H9 (cell line): ENCODE data around the gene LARGE1. TPM values are rescaled to one million over a fixed set of nuclear protein-coding genes. Genes with fewer than 3 reads are reported as not detected.

Experiments used
- DNase-seq: peaks from one replicate; pipeline ENCODE4 v3.0.0-alpha.2; 2017
- H2AFZ ChIP-seq: one replicate; pipeline ENCODE4 v1.6.1; 2013; ENCODE audit warnings: mild to moderate bottlenecking, low read length, control low read depth, moderate library complexity
- H2AK5ac ChIP-seq: 2 replicates; pipeline ENCODE4 v1.6.1; 2013; ENCODE audit warnings: low read length, control low read depth, mixed read lengths; ENCODE audit not compliant: insufficient read length
- H2BK120ac ChIP-seq: one replicate; pipeline ENCODE4 v1.6.1; 2013; ENCODE audit warnings: low read depth, mild to moderate bottlenecking, low read length, control low read depth, inconsistent platforms; ENCODE audit not compliant: poor library complexity, severe bottlenecking
- H2BK12ac ChIP-seq: 2 replicates; pipeline ENCODE4 v1.6.1; 2013; ENCODE audit warnings: low read length, control low read depth, mixed read lengths, low read depth; ENCODE audit not compliant: insufficient read length
- H2BK15ac ChIP-seq: 2 replicates; pipeline ENCODE4 v1.6.1; 2013; ENCODE audit warnings: low read depth, low read length, control low read depth
- H2BK20ac ChIP-seq: one replicate; pipeline ENCODE4 v1.6.1; 2013; ENCODE audit warnings: low read depth, mild to moderate bottlenecking, low read length, control low read depth, inconsistent platforms; ENCODE audit not compliant: poor library complexity, severe bottlenecking
- H2BK5ac ChIP-seq: 2 replicates; pipeline ENCODE4 v1.6.1; 2013; ENCODE audit warnings: low read length, control low read depth, mixed read lengths; ENCODE audit not compliant: insufficient read length
- H3K14ac ChIP-seq: 2 replicates; pipeline ENCODE4 v1.6.1; 2013; ENCODE audit warnings: low read length, control low read depth; ENCODE audit not compliant: insufficient read depth
- H3K18ac ChIP-seq: 2 replicates; pipeline ENCODE4 v1.6.1; 2013; ENCODE audit warnings: low read depth, mild to moderate bottlenecking, mixed read lengths, low read length, control low read depth; ENCODE audit not compliant: insufficient read length
- H3K23ac ChIP-seq: 2 replicates; pipeline ENCODE4 v1.6.1; 2013; ENCODE audit warnings: low read length, control low read depth, mixed read lengths, low read depth; ENCODE audit not compliant: insufficient read length
- H3K23me2 ChIP-seq: 2 replicates; pipeline ENCODE4 v1.6.1; 2013; ENCODE audit warnings: low read depth, mild to moderate bottlenecking, mixed read lengths, low read length, control low read depth; ENCODE audit not compliant: insufficient read length, poor library complexity, severe bottlenecking
- H3K27ac ChIP-seq: 2 replicates; pipeline ENCODE4 v1.5.1; 2013; ENCODE audit warnings: low read length, control low read depth, mixed read lengths, low read depth; ENCODE audit not compliant: insufficient read length
- H3K27me3 ChIP-seq: 2 replicates; pipeline ENCODE4 v1.6.1; 2013; ENCODE audit warnings: low read length, control low read depth, inconsistent platforms; ENCODE audit not compliant: insufficient read depth
- H3K4ac ChIP-seq: 2 replicates; pipeline ENCODE4 v1.6.1; 2013; ENCODE audit warnings: low read depth, mild to moderate bottlenecking, control low read depth, inconsistent platforms, low read length, moderate library complexity
- H3K4me1 ChIP-seq: 2 replicates; pipeline ENCODE4 v1.6.1; 2013; ENCODE audit warnings: low read length, control low read depth, inconsistent platforms; ENCODE audit not compliant: insufficient read depth
- H3K4me2 ChIP-seq: 2 replicates; pipeline ENCODE4 v1.6.1; 2013; ENCODE audit warnings: low read length, control low read depth, mixed read lengths; ENCODE audit not compliant: insufficient read length, insufficient read depth
- H3K56ac ChIP-seq: 2 replicates; pipeline ENCODE4 v1.6.1; 2013; ENCODE audit warnings: low read depth, mild to moderate bottlenecking, mixed read lengths, low read length, control low read depth; ENCODE audit not compliant: insufficient read length
- H3K79me1 ChIP-seq: 2 replicates; pipeline ENCODE4 v1.6.1; 2013; ENCODE audit warnings: low read depth, mild to moderate bottlenecking, moderate library complexity, low read length, control low read depth, inconsistent platforms; ENCODE audit not compliant: insufficient read depth, poor library complexity, severe bottlenecking
- H3K79me2 ChIP-seq: 2 replicates; pipeline ENCODE4 v1.6.1; 2013; ENCODE audit warnings: low read length, control low read depth, inconsistent platforms; ENCODE audit not compliant: insufficient read depth
- H3K9ac ChIP-seq: 2 replicates; pipeline ENCODE4 v1.6.1; 2013; ENCODE audit warnings: low read length, control low read depth, mixed read lengths; ENCODE audit not compliant: insufficient read length; ENCODE audit errors: extremely low read depth
- H3K9me3 ChIP-seq: one replicate; pipeline ENCODE4 v1.6.1; 2013; ENCODE audit warnings: low read depth, low read length, inconsistent platforms; ENCODE audit not compliant: control insufficient read depth
- H3T11ph ChIP-seq: one replicate; pipeline ENCODE4 v1.6.1; 2013; ENCODE audit warnings: mild to moderate bottlenecking, low read length, control low read depth, inconsistent platforms
- H4K20me1 ChIP-seq: one replicate; pipeline ENCODE4 v1.6.1; 2013; ENCODE audit not compliant: control insufficient read depth, insufficient read length, insufficient read depth
- H4K5ac ChIP-seq: 2 replicates; pipeline ENCODE4 v1.6.1; 2013; ENCODE audit warnings: low read depth, mild to moderate bottlenecking, mixed read lengths, low read length, control low read depth; ENCODE audit not compliant: insufficient read length
- H4K8ac ChIP-seq: replicated peaks from 2 replicates; pipeline ENCODE4 v1.6.1; 2013; ENCODE audit warnings: low read length, control low read depth, mixed read lengths, low read depth; ENCODE audit not compliant: insufficient read length
- H4K91ac ChIP-seq: 2 replicates; pipeline ENCODE4 v1.6.1; 2013; ENCODE audit warnings: low read depth, mild to moderate bottlenecking, moderate library complexity, mixed read lengths, low read length, control low read depth; ENCODE audit not compliant: insufficient read length
- H3K27ac Mint-ChIP-seq, 3 experiments: 2 replicates in 2 of 3; 3 replicates in 1 of 3; pipeline ENCODE4 v1.8.0; 2020 to 2021; ENCODE audit warnings: mixed read lengths in 3 of 3, mild to moderate bottlenecking in 1 of 3, moderate library complexity in 1 of 3
- H3K27me3 Mint-ChIP-seq: 2 replicates; pipeline ENCODE4 v1.8.0; 2021; ENCODE audit warnings: low read depth, mild to moderate bottlenecking, moderate library complexity, mixed read lengths
- H3K36me3 Mint-ChIP-seq, 3 experiments: 2 replicates in 2 of 3; 3 replicates in 1 of 3; pipeline ENCODE4 v1.8.0; 2020 to 2021; ENCODE audit warnings: low read depth in 3 of 3, mixed read lengths in 3 of 3; ENCODE audit not compliant: insufficient read depth in 1 of 3
- H3K4me1 Mint-ChIP-seq, 2 experiments: 2 replicates each; pipeline ENCODE4 v1.8.0; 2020; ENCODE audit warnings: mixed read lengths in 2 of 2
- H3K4me3 Mint-ChIP-seq, 2 experiments: 2 replicates in 1 of 2; 3 replicates in 1 of 2; pipeline ENCODE4 v1.8.0; 2020 to 2021; ENCODE audit warnings: mild to moderate bottlenecking in 2 of 2, mixed read lengths in 2 of 2, moderate library complexity in 1 of 2
- H3K9me3 Mint-ChIP-seq, 2 experiments: 2 replicates in 1 of 2; 3 replicates in 1 of 2; pipeline ENCODE4 v1.8.0; 2020; ENCODE audit warnings: mild to moderate bottlenecking in 2 of 2, mixed read lengths in 2 of 2, moderate library complexity in 1 of 2
- CTCF ChIP-seq: fragments of 200-600 bp; sonication (generic); conservative IDR thresholded peaks from 3 replicates; pipeline ENCODE4 v1.8.0; 2021; ENCODE audit warnings: antibody characterized with exemption, mild to moderate bottlenecking
- WGBS: extraction: QIAGEN DNeasy Blood & Tissue Kit; methylation state at CpG from one replicate; pipeline ENCODE4 v1.1.7; 2013; ENCODE audit warnings: missing lambda C conversion rate, low lambda C conversion rate, mixed read lengths; ENCODE audit not compliant: insufficient read length; ENCODE audit errors: extremely low coverage; 5-methylcytosine and 5-hydroxymethylcytosine counted together
- total RNA-seq: library from RNA; stranded (reverse); gene quantifications from 2 replicates; pipeline ENCODE4 v1.2.1, GENCODE V29; 2021

Gene LARGE1
- total RNA-seq, 1 experiment from 2014 or later = 43.5 TPM

- H2BK15ac ChIP-seq = no peak overlapping the region
- Mint-ChIP-seq H3K4me3 (no peak overlapping the region), H3K9me3 (peaks cover 0 to 8% of the 10 kb centered on the region in 2 experiments; a peak in 1 of 5 replicates), H3K36me3 (peaks cover 12 to 20% (median 18%) of the 10 kb centered on the region in 3 experiments), H3K27me3 (no peaks in the 10 kb centered on the region), H3K27ac (0 out of 7 replicates have a peak overlapping the region, but pooled peaks of 1 of the 3 experiments have one; percentile 21), H3K4me1 (peaks cover 2 to 3% of the 10 kb centered on the region in 2 experiments; a peak in 3 of 4 replicates)
- H4K8ac ChIP-seq = no peak overlapping the region
- H2AFZ ChIP-seq = no peak overlapping the region
- no peak overlapping the region for H3K4me2 ChIP-seq
- no peak overlapping the region for H3K23ac ChIP-seq
- H3T11ph ChIP-seq = no peak overlapping the region
- no peaks in the 10 kb centered on the region for H3K23me2 ChIP-seq
- DNase-seq = peak; percentile 46
- H3K4ac ChIP-seq = no peak overlapping the region
- no peak overlapping the region for H2AK5ac ChIP-seq
- no peaks in the 10 kb centered on the region for H3K79me1 ChIP-seq
- H2BK12ac ChIP-seq = no peak overlapping the region
- no peak overlapping the region for H2BK5ac ChIP-seq
- H3K4me1 ChIP-seq = no peaks in the 10 kb centered on the region
- no peak overlapping the region for H4K91ac ChIP-seq
- WGBS = no CpG with 5 or more reads among the region's 13 CpGs
- no peak overlapping the region for H3K18ac ChIP-seq
- no peak overlapping the region for H3K14ac ChIP-seq
- TF ChIP-seq CTCF = peak; percentile 79
- no peaks in the 10 kb centered on the region for H3K79me2 ChIP-seq
- H3K56ac ChIP-seq = no peak overlapping the region
- H3K9ac ChIP-seq = no peak overlapping the region
- H3K9me3 ChIP-seq = no peaks in the 10 kb centered on the region
- no peaks in the 10 kb centered on the region for H4K20me1 ChIP-seq
- no peak overlapping the region for H2BK120ac ChIP-seq
- H2BK20ac ChIP-seq = no peak overlapping the region
- no peak overlapping the region for H4K5ac ChIP-seq
- H3K27ac ChIP-seq = no peak overlapping the region
- H3K27me3 ChIP-seq = no peaks in the 10 kb centered on the region
Observed at GRCh38 chr22:33519071-33519973, 401.0 kb downstream of the LARGE1 start.
